Measurements from ENCODE around the gene POU6F2. TPM values are rescaled to one million over a fixed set of nuclear protein-coding genes. Genes with fewer than 3 reads are reported as not detected.

POU6F2 gene
- total RNA-seq, 4 donors from 2014 or later = not detected

DNA sequence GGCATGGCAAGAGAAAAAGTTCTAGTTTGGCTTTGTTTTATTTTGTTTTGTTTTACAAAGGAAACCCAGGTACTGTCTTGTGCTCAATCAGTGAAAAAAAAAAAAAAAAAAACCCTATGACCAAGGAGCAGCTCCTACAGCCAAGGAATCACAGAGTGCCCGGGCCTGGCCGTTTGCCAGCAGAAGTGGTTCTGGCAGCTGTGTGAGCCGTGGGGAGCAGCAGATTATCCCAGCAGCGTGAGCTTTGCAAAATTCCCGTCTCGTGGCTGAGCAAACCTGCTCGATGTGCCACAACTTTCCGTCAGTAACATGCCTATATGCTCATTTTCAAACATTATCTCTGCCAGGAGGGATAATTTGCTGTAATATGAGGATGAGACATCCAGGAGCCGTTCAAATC is 293.7 kb downstream of the POU6F2 start:
- no peaks in the 10 kb centered on the region for H3K9me3 ChIP-seq
- H3K36me3 ChIP-seq = no peaks in the 10 kb centered on the region
- H3K4me3 ChIP-seq = no peak overlapping the region
- DNase-seq (ENCODE audit: low spot score in 2 of 2) = no peak
- peaks cover 6% of the 10 kb centered on the region for H3K27me3 ChIP-seq
- no peak overlapping the region for H3K27ac ChIP-seq
- peaks cover 5% of the 10 kb centered on the region for H3K4me1 ChIP-seq
- TF ChIP-seq, protein P1, sequence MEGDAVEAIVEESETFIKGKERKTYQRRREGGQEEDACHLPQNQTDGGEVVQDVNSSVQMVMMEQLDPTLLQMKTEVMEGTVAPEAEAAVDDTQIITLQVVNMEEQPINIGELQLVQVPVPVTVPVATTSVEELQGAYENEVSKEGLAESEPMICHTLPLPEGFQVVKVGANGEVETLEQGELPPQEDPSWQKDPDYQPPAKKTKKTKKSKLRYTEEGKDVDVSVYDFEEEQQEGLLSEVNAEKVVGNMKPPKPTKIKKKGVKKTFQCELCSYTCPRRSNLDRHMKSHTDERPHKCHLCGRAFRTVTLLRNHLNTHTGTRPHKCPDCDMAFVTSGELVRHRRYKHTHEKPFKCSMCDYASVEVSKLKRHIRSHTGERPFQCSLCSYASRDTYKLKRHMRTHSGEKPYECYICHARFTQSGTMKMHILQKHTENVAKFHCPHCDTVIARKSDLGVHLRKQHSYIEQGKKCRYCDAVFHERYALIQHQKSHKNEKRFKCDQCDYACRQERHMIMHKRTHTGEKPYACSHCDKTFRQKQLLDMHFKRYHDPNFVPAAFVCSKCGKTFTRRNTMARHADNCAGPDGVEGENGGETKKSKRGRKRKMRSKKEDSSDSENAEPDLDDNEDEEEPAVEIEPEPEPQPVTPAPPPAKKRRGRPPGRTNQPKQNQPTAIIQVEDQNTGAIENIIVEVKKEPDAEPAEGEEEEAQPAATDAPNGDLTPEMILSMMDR (IDR thresholded peaks at IDR 0.05) = no peak
- TF ChIP-seq POLR2AphosphoS5 (IDR thresholded peaks at IDR 0.05) = no peak
- no peak for TF ChIP-seq EP300 (IDR thresholded peaks at IDR 0.05)
- no peak for TF ChIP-seq POLR2A (IDR thresholded peaks at IDR 0.05)
- 13% methylated on average over 9 of the region's 9 CpGs for WGBS

DNA sequence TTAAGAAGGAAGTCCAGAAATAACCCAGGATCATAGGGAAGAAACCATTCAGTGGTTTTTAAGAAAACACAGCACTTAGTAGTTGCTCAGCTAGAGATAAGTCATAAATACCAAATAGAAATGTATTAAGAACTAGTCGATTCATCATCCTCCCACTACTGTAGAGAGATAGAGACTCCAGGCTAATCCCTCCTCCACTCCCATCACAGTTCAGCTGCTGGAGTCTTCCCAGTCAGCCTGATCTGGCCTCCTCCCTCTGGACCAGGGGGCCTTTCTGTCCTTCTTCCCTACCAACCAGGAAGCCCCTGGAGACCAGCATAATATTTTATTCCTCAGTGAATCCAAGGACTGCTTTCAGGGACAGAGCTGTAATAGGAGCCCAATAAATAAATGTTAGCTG is 294.4 kb downstream of the POU6F2 start:
- 60% methylated on average over 1 of the region's 1 CpG for WGBS
- TF ChIP-seq EP300 (IDR thresholded peaks at IDR 0.05) = no peak
- TF ChIP-seq POLR2AphosphoS5 (IDR thresholded peaks at IDR 0.05) = no peak
- TF ChIP-seq, protein P1 (IDR thresholded peaks at IDR 0.05) = no peak
- H3K4me1 ChIP-seq = peaks cover 5% of the 10 kb centered on the region
- no peak for DNase-seq (ENCODE audit: low spot score in 2 of 2)
- no peak overlapping the region for H3K27ac ChIP-seq
- peaks cover 6% of the 10 kb centered on the region for H3K27me3 ChIP-seq
- H3K9me3 ChIP-seq = no peaks in the 10 kb centered on the region
- no peaks in the 10 kb centered on the region for H3K36me3 ChIP-seq
- no peak overlapping the region for H3K4me3 ChIP-seq

DNA sequence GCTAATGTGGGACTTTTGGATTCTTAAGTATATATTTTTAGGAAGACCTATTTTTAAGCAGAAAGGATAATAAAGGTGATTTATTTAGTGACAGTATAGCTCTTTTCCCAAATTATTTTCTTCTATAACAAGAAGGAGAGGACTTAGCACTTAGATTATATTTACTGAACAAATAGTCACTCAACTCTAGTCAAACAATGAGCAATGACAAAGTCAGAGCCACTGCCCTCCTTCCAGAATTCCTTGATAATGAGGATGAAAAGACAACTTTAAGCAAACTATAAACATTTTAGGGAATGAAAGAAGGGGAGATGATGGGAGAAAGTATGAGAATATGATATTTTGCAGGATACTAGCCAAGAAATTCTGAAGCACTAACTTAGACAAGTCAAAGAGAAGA is 295.0 kb downstream of the POU6F2 start:
- H3K27me3 ChIP-seq = peaks cover 6% of the 10 kb centered on the region
- no peak overlapping the region for H3K27ac ChIP-seq
- H3K4me3 ChIP-seq = no peak overlapping the region
- H3K36me3 ChIP-seq = no peaks in the 10 kb centered on the region
- no peak for DNase-seq (ENCODE audit: low spot score in 2 of 2)
- peaks cover 5% of the 10 kb centered on the region for H3K4me1 ChIP-seq
- H3K9me3 ChIP-seq = no peaks in the 10 kb centered on the region
- no peak for TF ChIP-seq POLR2AphosphoS5 (IDR thresholded peaks at IDR 0.05)
- TF ChIP-seq POLR2A (IDR thresholded peaks at IDR 0.05) = no peak
- TF ChIP-seq, protein P1 (IDR thresholded peaks at IDR 0.05) = no peak
- no peak for TF ChIP-seq EP300 (IDR thresholded peaks at IDR 0.05)

DNA sequence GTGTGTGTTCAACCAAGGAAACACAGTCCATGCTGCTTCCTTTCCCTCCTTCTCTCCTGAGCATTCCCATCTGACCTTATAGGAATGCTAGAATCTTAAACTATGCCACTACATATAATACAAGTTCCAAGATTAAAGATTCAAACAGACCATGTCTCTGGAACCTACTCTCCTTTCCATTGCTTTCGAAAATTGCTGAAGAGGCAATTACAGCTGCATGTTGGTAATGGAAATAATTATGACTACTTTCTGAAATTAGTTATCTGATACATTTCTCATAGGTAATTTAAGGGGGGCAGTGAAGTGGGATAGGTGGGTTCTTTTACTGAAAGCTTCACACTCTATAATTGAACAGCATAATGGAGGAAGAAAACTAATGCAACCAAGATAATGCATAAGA is 302.6 kb downstream of the POU6F2 start:
- no peaks in the 10 kb centered on the region for H3K27me3 ChIP-seq
- no peaks in the 10 kb centered on the region for H3K9me3 ChIP-seq
- H3K4me1 ChIP-seq = no peaks in the 10 kb centered on the region
- TF ChIP-seq POLR2AphosphoS5 (IDR thresholded peaks at IDR 0.05) = no peak
- TF ChIP-seq EP300 (IDR thresholded peaks at IDR 0.05) = no peak
- TF ChIP-seq, protein P1 (IDR thresholded peaks at IDR 0.05) = no peak
- TF ChIP-seq POLR2A (IDR thresholded peaks at IDR 0.05) = no peak
- H3K27ac ChIP-seq = no peak overlapping the region
- H3K36me3 ChIP-seq = no peaks in the 10 kb centered on the region
- H3K4me3 ChIP-seq = no peak overlapping the region
- DNase-seq (ENCODE audit: low spot score in 2 of 2) = no peak
- 2% methylated on average over 1 of the region's 1 CpG for WGBS

DNA sequence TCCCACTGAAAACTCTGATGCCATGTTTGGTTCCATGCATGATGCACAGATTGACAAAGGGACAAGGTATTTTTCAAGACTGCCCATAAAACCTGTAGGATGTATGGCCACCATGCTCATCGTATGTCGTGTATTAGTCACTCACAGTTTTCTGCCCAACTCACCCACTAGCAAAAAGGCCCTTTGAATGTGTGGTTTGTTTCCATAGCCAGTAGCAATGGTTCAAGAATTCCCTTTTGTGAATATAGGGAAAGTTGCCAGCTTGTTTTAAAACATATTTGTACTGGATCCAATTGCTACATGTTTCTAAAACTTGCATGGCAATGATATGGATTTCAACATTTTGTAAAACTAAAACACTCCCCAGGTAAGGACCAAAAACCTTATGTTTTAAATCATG is 307.5 kb downstream of the POU6F2 start:
- no peak for TF ChIP-seq POLR2A (IDR thresholded peaks at IDR 0.05)
- TF ChIP-seq POLR2AphosphoS5 (IDR thresholded peaks at IDR 0.05) = no peak

DNA sequence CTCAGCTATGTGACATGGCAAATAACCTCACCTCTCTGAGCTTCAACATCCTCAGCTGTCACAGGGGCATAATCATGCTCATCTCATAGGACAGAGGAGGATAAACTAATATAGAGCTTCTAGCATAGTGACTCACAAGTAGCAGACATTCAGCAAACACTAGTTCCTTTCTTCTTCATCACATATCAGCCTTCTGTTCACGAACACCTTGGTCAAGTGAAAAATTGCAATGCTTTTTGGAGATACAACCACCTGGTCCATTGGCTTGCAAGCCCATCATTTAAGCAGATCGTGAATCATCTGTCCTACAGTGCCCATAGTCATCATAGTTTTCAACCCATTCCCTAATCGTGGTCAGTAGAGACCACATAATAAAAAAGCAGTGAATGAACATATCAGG is 310.6 kb downstream of the POU6F2 start:
- H3K4me3 ChIP-seq = no peak overlapping the region
- H3K36me3 ChIP-seq = no peaks in the 10 kb centered on the region
- H3K27ac ChIP-seq = no peak overlapping the region
- H3K4me1 ChIP-seq = no peaks in the 10 kb centered on the region
- no peaks in the 10 kb centered on the region for H3K9me3 ChIP-seq
- TF ChIP-seq POLR2AphosphoS5 (IDR thresholded peaks at IDR 0.05) (no peak), EP300 (IDR thresholded peaks at IDR 0.05) (no peak), POLR2A (IDR thresholded peaks at IDR 0.05) (no peak)
- TF ChIP-seq, protein P1 (IDR thresholded peaks at IDR 0.05) = no peak
- no peaks in the 10 kb centered on the region for H3K27me3 ChIP-seq
- 80% methylated on average over 3 of the region's 3 CpGs for WGBS
- no peak for DNase-seq (ENCODE audit: low spot score in 2 of 2)

More for the DNA sequence above, 307.5 kb downstream of the POU6F2 start:
- Histone ChIP-seq H3K9me3 (no peaks in the 10 kb centered on the region), H3K4me1 (no peaks in the 10 kb centered on the region), H3K27me3 (no peaks in the 10 kb centered on the region), H3K4me3 (no peak overlapping the region), H3K27ac (no peak overlapping the region), H3K36me3 (no peaks in the 10 kb centered on the region)
- WGBS = 26% methylated on average over 2 of the region's 2 CpGs
- DNase-seq (ENCODE audit: low spot score in 2 of 2) = no peak

Data from suprapubic skin (tissue), 4 donors.